Stimulated activated CD8-positive, alpha-beta memory T cell treated with anti-CD3 and anti-CD28 coated beads, Interleukin-7, amount 100 ng/mL, for 4 hours (primary cell): ENCODE results near the gene PDZK1IP1.
"Not testable (repeated sequence)": the region's sequence is repeated elsewhere in the genome, so short reads cannot be mapped to it uniquely, and the experiment has no call there.

Source experiments
- DNase-seq, 2 donors: peaks; one replicate each; pipeline ENCODE4 v3.0.0-alpha.2; 2020; ENCODE audit warnings: low read depth in 2 of 2

The PDZK1IP1 gene

GRCh38 chr1:47223921-47224675 lies 34.3 kb upstream of the PDZK1IP1 start:
- no peak for DNase-seq

- no peak for DNase-seq
Observed at GRCh38 chr1:47223174-47223920, 33.5 kb upstream of the PDZK1IP1 start.

GRCh38 chr1:47222476-47222875 lies 32.6 kb upstream of the PDZK1IP1 start:
- DNase-seq = no peak

- DNase-seq = no peak
Observed at GRCh38 chr1:47219590-47220220, 29.9 kb upstream of the PDZK1IP1 start.

- DNase-seq = no peak
Observed at GRCh38 chr1:47219001-47219400, 29.2 kb upstream of the PDZK1IP1 start.

- no peak for DNase-seq
Observed at GRCh38 chr1:47216278-47217059, 26.6 kb upstream of the PDZK1IP1 start.

- no peak for DNase-seq
Observed at GRCh38 chr1:47215713-47216112, 25.9 kb upstream of the PDZK1IP1 start.

- DNase-seq = no peak
Observed at GRCh38 chr1:47214549-47214948, 24.7 kb upstream of the PDZK1IP1 start.

- DNase-seq = no peak
Observed at GRCh38 chr1:47213230-47213963, 23.6 kb upstream of the PDZK1IP1 start.

GRCh38 chr1:47212636-47213229 lies 22.9 kb upstream of the PDZK1IP1 start:
- DNase-seq = no peak

- DNase-seq = no peak
Observed at GRCh38 chr1:47211796-47212269, 22.0 kb upstream of the PDZK1IP1 start.

GRCh38 chr1:47210666-47211065 lies 20.8 kb upstream of the PDZK1IP1 start:
- DNase-seq = no peak

GRCh38 chr1:47209725-47210325 lies 20.0 kb upstream of the PDZK1IP1 start:
- DNase-seq = no peak

- no peak for DNase-seq
Observed at GRCh38 chr1:47209091-47209490, 19.3 kb upstream of the PDZK1IP1 start.

GRCh38 chr1:47208374-47208850 lies 18.6 kb upstream of the PDZK1IP1 start:
- no peak for DNase-seq

GRCh38 chr1:47207803-47208373 lies 18.1 kb upstream of the PDZK1IP1 start:
- DNase-seq = no peak

GRCh38 chr1:47205918-47206317 lies 16.1 kb upstream of the PDZK1IP1 start:
- no peak for DNase-seq

- DNase-seq = not testable (repeated sequence)
Observed at GRCh38 chr1:47203504-47203903, 13.7 kb upstream of the PDZK1IP1 start.

GRCh38 chr1:47201179-47201578 lies 11.3 kb upstream of the PDZK1IP1 start:
- no peak for DNase-seq

GRCh38 chr1:47198214-47198613 lies 8.4 kb upstream of the PDZK1IP1 start:
- no peak for DNase-seq
